Measurements from ENCODE around the gene CAPSL.

DNA sequence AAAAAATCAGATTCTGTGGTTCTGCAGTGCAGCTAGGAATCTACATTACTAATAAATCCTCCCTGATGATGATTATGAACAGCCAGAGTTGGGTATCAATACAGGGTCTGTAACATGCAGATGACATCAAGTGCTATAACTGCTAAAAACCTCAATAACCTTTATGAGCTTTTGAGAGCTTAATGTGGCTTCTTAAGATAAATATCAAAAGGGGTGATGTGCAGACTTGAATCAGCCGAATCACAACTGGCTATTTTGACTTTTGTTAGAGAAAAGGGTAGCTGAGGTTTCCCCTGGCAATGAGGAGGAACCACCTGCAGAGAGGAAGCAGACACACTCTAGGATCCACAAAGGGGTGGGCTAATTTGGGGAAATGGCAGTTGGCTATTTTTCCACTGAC lies 30.2 kb downstream of the CAPSL start:
- no peak for TF ChIP-seq EZH2phosphoT487 (IDR thresholded peaks at IDR 0.05; ENCODE audit: low read depth, severe bottlenecking, unreplicated experiment)
- TF ChIP-seq, protein P1, sequence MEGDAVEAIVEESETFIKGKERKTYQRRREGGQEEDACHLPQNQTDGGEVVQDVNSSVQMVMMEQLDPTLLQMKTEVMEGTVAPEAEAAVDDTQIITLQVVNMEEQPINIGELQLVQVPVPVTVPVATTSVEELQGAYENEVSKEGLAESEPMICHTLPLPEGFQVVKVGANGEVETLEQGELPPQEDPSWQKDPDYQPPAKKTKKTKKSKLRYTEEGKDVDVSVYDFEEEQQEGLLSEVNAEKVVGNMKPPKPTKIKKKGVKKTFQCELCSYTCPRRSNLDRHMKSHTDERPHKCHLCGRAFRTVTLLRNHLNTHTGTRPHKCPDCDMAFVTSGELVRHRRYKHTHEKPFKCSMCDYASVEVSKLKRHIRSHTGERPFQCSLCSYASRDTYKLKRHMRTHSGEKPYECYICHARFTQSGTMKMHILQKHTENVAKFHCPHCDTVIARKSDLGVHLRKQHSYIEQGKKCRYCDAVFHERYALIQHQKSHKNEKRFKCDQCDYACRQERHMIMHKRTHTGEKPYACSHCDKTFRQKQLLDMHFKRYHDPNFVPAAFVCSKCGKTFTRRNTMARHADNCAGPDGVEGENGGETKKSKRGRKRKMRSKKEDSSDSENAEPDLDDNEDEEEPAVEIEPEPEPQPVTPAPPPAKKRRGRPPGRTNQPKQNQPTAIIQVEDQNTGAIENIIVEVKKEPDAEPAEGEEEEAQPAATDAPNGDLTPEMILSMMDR (IDR thresholded peaks at IDR 0.05; ENCODE audit: poor library complexity) = no peak
